ENCODE results near the gene POLR3GL.

DNA sequence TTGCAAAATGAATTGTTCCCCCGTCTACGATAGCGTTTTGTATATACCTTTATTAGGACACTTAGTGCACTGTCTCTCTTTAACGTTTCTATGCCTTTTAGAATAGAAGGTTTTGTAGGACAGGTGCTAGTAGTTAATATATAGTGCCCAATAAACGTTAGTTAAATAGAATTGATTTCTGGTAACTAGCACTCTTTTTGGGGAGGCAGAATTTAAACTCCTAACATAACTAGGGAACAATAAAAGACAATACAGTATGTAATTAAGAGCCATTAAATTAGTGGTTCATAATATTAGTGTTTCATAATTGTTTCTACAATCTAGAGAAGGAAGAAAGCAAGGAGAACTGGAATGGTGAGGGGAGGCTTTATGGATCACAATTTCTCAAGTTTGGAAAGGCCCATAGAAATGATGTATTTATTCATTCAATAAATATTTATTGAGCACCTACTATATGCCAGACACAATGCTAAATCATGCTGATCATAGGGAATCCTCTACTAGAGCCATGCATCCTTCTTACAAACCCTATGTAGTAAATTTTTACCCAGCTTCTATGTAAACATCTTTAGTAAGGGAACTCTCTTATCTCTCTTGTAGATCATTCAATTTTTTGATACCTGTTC lies 742 bp downstream of the POLR3GL start:
- TF ChIP-seq POLR2A (IDR thresholded peaks at IDR 0.05; ENCODE audit: extremely low read depth, insufficient read length) (no peak), MYC (IDR thresholded peaks at IDR 0.05; ENCODE audit: low read depth, low read length) (no peak)
- TF ChIP-seq, protein P1, sequence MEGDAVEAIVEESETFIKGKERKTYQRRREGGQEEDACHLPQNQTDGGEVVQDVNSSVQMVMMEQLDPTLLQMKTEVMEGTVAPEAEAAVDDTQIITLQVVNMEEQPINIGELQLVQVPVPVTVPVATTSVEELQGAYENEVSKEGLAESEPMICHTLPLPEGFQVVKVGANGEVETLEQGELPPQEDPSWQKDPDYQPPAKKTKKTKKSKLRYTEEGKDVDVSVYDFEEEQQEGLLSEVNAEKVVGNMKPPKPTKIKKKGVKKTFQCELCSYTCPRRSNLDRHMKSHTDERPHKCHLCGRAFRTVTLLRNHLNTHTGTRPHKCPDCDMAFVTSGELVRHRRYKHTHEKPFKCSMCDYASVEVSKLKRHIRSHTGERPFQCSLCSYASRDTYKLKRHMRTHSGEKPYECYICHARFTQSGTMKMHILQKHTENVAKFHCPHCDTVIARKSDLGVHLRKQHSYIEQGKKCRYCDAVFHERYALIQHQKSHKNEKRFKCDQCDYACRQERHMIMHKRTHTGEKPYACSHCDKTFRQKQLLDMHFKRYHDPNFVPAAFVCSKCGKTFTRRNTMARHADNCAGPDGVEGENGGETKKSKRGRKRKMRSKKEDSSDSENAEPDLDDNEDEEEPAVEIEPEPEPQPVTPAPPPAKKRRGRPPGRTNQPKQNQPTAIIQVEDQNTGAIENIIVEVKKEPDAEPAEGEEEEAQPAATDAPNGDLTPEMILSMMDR (IDR thresholded peaks at IDR 0.05; ENCODE audit: low read depth, low read length): no peak
- TF ChIP-seq, protein P2, sequence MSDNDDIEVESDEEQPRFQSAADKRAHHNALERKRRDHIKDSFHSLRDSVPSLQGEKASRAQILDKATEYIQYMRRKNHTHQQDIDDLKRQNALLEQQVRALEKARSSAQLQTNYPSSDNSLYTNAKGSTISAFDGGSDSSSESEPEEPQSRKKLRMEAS (IDR thresholded peaks at IDR 0.05; ENCODE audit: low read depth, low read length): no peak; the same call in 1 of the 2 replicates
